Neuronal stem cell (in vitro differentiated cells): Measurements from ENCODE around the gene SLC10A6.

Experiments used
- DNase-seq: peaks from one replicate; pipeline ENCODE4 v3.0.0-alpha.2; 2013; ENCODE audit warnings: low spot score
- H2AFZ ChIP-seq: one replicate; pipeline ENCODE4 v1.6.1; 2013; ENCODE audit warnings: mild to moderate bottlenecking, low read length, inconsistent platforms
- H2AK5ac ChIP-seq: 2 replicates; pipeline ENCODE4 v1.6.1; 2013; ENCODE audit warnings: low read depth, mild to moderate bottlenecking, inconsistent platforms, low read length, moderate library complexity, mixed read lengths
- H2BK120ac ChIP-seq: 2 replicates; pipeline ENCODE4 v1.6.1; 2013; ENCODE audit warnings: low read depth, mild to moderate bottlenecking, inconsistent platforms, low read length, moderate library complexity, mixed read lengths
- H2BK12ac ChIP-seq: one replicate; pipeline ENCODE4 v1.6.1; 2013; ENCODE audit warnings: low read length, inconsistent platforms
- H2BK15ac ChIP-seq: 2 replicates; pipeline ENCODE4 v1.6.1; 2013; ENCODE audit warnings: mild to moderate bottlenecking, low read length, inconsistent platforms, mixed read lengths
- H2BK5ac ChIP-seq: one replicate; pipeline ENCODE4 v1.6.1; 2013; ENCODE audit warnings: inconsistent platforms, mild to moderate bottlenecking, low read length, moderate library complexity
- H3K14ac ChIP-seq: one replicate; pipeline ENCODE4 v1.6.1; 2013; ENCODE audit warnings: low read length, inconsistent platforms
- H3K18ac ChIP-seq: 2 replicates; pipeline ENCODE4 v1.6.1; 2013; ENCODE audit warnings: low read length, inconsistent platforms
- H3K23ac ChIP-seq: 2 replicates; pipeline ENCODE4 v1.6.1; 2013; ENCODE audit warnings: low read depth, mild to moderate bottlenecking, mixed read lengths, low read length, inconsistent platforms; ENCODE audit not compliant: poor library complexity
- H3K27ac ChIP-seq: replicated peaks from 3 replicates; pipeline ENCODE4 v1.5.1; 2013; ENCODE audit warnings: low read length, inconsistent platforms
- H3K27me3 ChIP-seq, 3 experiments: 2 replicates each; pipeline ENCODE4 v1.6.1; 2013; ENCODE audit warnings: low read length in 3 of 3, mild to moderate bottlenecking in 2 of 3, inconsistent platforms in 1 of 3, low read depth in 1 of 3, mixed read lengths in 1 of 3, moderate library complexity in 1 of 3; ENCODE audit not compliant: control insufficient read depth in 3 of 3, insufficient read depth in 3 of 3
- H3K36me3 ChIP-seq, 2 donors: replicated peaks in 1 of 2; 2 replicates each; pipeline ENCODE4 v1.6.1; 2013; ENCODE audit warnings: low read length in 2 of 2; ENCODE audit not compliant: control insufficient read depth in 2 of 2, insufficient read depth in 2 of 2
- H3K4ac ChIP-seq: 2 replicates; pipeline ENCODE4 v1.6.1; 2013; ENCODE audit warnings: inconsistent platforms, mild to moderate bottlenecking, low read length, moderate library complexity
- H3K4me1 ChIP-seq, 2 donors: 1 replicate in 1 of 2; 2 replicates in 1 of 2; pipeline ENCODE4 v1.6.1; 2013; ENCODE audit warnings: low read length in 2 of 2, low read depth in 1 of 2; ENCODE audit not compliant: control insufficient read depth in 2 of 2, insufficient read depth in 1 of 2
- H3K4me2 ChIP-seq: one replicate; pipeline ENCODE4 v1.6.1; 2013; ENCODE audit warnings: mild to moderate bottlenecking, low read length, inconsistent platforms; ENCODE audit not compliant: insufficient read depth, poor library complexity, severe bottlenecking
- H3K4me3 ChIP-seq, 2 donors: 2 replicates each; pipeline ENCODE4 v1.5.1; 2013; ENCODE audit warnings: low read length in 2 of 2, mild to moderate bottlenecking in 2 of 2, inconsistent platforms in 1 of 2, moderate library complexity in 1 of 2
- H3K79me1 ChIP-seq: one replicate; pipeline ENCODE4 v1.6.1; 2013; ENCODE audit warnings: low read depth, mild to moderate bottlenecking, inconsistent platforms, low read length, moderate library complexity
- H3K9ac ChIP-seq: one replicate; pipeline ENCODE4 v1.6.1; 2013; ENCODE audit warnings: mild to moderate bottlenecking, low read depth, low read length, inconsistent platforms; ENCODE audit not compliant: poor library complexity
- H3K9me3 ChIP-seq, 2 donors: replicated peaks in 1 of 2; 2 replicates each; pipeline versions ENCODE3 to v1.6.1; 2013; ENCODE audit warnings: low read length in 2 of 2, mild to moderate bottlenecking in 2 of 2, inconsistent platforms in 1 of 2, low read depth in 1 of 2, mixed read lengths in 1 of 2, moderate library complexity in 1 of 2; ENCODE audit not compliant: control insufficient read depth in 2 of 2, insufficient read depth in 1 of 2
- H4K8ac ChIP-seq: one replicate; pipeline ENCODE4 v1.6.1; 2013; ENCODE audit warnings: low read depth, mild to moderate bottlenecking, inconsistent platforms, low read length, moderate library complexity
- H4K91ac ChIP-seq: one replicate; pipeline ENCODE4 v1.6.1; 2013; ENCODE audit warnings: low read length, low read depth, mild to moderate bottlenecking, inconsistent platforms; ENCODE audit not compliant: poor library complexity
- WGBS, 2 donors: extraction: QIAGEN DNeasy Blood & Tissue Kit; methylation state at CpG; one replicate each; pipeline ENCODE4 v1.1.7; 2013; ENCODE audit warnings: missing lambda C conversion rate in 2 of 2, mixed read lengths in 1 of 2; ENCODE audit not compliant: insufficient read length in 2 of 2, insufficient replicate concordance in 1 of 2; ENCODE audit errors: extremely low coverage in 2 of 2; 5-methylcytosine and 5-hydroxymethylcytosine counted together

The SLC10A6 gene

GRCh38 chr4:86816501-86817273 is 32.5 kb downstream of the SLC10A6 start:
- Histone ChIP-seq H3K9ac (no peak overlapping the region), H3K79me1 (no peaks in the 10 kb centered on the region), H3K4me3 (no peak overlapping the region), H2AFZ (no peak overlapping the region), H3K36me3 (peaks cover 17 to 59% of the 10 kb centered on the region in 2 donors), H3K27ac (no peak overlapping the region), H4K91ac (no peak overlapping the region), H2BK12ac (no peak overlapping the region), H4K8ac (no peak overlapping the region), H3K18ac (no peak overlapping the region), H2AK5ac (no peak overlapping the region), H3K9me3 (peaks cover 4 to 24% of the 10 kb centered on the region in 2 donors), H3K4ac (no peak overlapping the region), H2BK15ac (no peak overlapping the region), H3K23ac (no peak overlapping the region), H3K27me3 (no peaks in the 10 kb centered on the region), H3K4me2 (no peak overlapping the region), H2BK5ac (no peak overlapping the region), H3K14ac (no peak overlapping the region), H2BK120ac (no peak overlapping the region), H3K4me1 (peaks cover 0 to 4% of the 10 kb centered on the region in 2 donors)
- WGBS, 2 donors, result no CpG with 5 or more reads among the region's 9 CpGs
- DNase-seq, result no peak

GRCh38 chr4:86815653-86816052 is 33.5 kb downstream of the SLC10A6 start:
- H3K9ac ChIP-seq, result no peak overlapping the region
- H3K18ac ChIP-seq, result no peak overlapping the region
- peaks cover 22 to 70% of the 10 kb centered on the region in 2 donors for H3K36me3 ChIP-seq
- no peak overlapping the region for H3K4me3 ChIP-seq
- no peak overlapping the region for H3K23ac ChIP-seq
- no peak for DNase-seq
- H3K4me2 ChIP-seq, result no peak overlapping the region
- H4K91ac ChIP-seq, result no peak overlapping the region
- H2BK5ac ChIP-seq, result no peak overlapping the region
- no peak overlapping the region for H3K14ac ChIP-seq
- H2BK120ac ChIP-seq, result no peak overlapping the region
- no peak overlapping the region for H2BK12ac ChIP-seq
- no peak overlapping the region for H3K4ac ChIP-seq
- H2BK15ac ChIP-seq, result no peak overlapping the region
- no peak overlapping the region for H2AK5ac ChIP-seq
- H2AFZ ChIP-seq, result no peak overlapping the region
- H4K8ac ChIP-seq, result no peak overlapping the region
- no peak overlapping the region for H3K27ac ChIP-seq
- H3K9me3 ChIP-seq, result peaks cover 4 to 29% of the 10 kb centered on the region in 2 donors
- no CpG with 5 or more reads among the region's 1 CpG for WGBS, 2 donors
- no peaks in the 10 kb centered on the region for H3K27me3 ChIP-seq
- peaks cover 0 to 6% of the 10 kb centered on the region in 2 donors for H3K4me1 ChIP-seq
- no peaks in the 10 kb centered on the region for H3K79me1 ChIP-seq

GRCh38 chr4:86810847-86811246 is 38.3 kb downstream of the SLC10A6 start:
- no peak for DNase-seq
- Histone ChIP-seq H3K36me3 (peaks cover 31 to 95% of the 10 kb centered on the region in 2 donors), H3K4ac (no peak overlapping the region), H3K18ac (no peak overlapping the region), H3K27ac (no peak overlapping the region), H2BK5ac (no peak overlapping the region), H3K4me2 (no peak overlapping the region), H2AFZ (no peak overlapping the region), H2BK12ac (no peak overlapping the region), H3K79me1 (no peaks in the 10 kb centered on the region), H2AK5ac (no peak overlapping the region), H2BK15ac (no peak overlapping the region), H3K9me3 (peaks cover 4 to 26% of the 10 kb centered on the region in 2 donors), H4K91ac (no peak overlapping the region), H2BK120ac (no peak overlapping the region), H3K9ac (no peak overlapping the region), H4K8ac (no peak overlapping the region), H3K27me3 (no peaks in the 10 kb centered on the region), H3K4me1 (peaks cover 0 to 7% of the 10 kb centered on the region in 2 donors), H3K23ac (no peak overlapping the region), H3K4me3 (no peak overlapping the region), H3K14ac (no peak overlapping the region)
- WGBS, 2 donors, result no CpG with 5 or more reads among the region's 3 CpGs

GRCh38 chr4:86809809-86810208 is 39.4 kb downstream of the SLC10A6 start:
- H3K4me1 ChIP-seq, result peaks cover 0 to 7% of the 10 kb centered on the region in 2 donors
- H2BK5ac ChIP-seq, result no peak overlapping the region
- H3K18ac ChIP-seq, result no peak overlapping the region
- no peak overlapping the region for H3K27ac ChIP-seq
- peaks cover 24 to 95% of the 10 kb centered on the region in 2 donors for H3K36me3 ChIP-seq
- no peak overlapping the region for H2BK120ac ChIP-seq
- H4K91ac ChIP-seq, result no peak overlapping the region
- H2AK5ac ChIP-seq, result no peak overlapping the region
- H2AFZ ChIP-seq, result no peak overlapping the region
- no peak overlapping the region for H3K23ac ChIP-seq
- H2BK12ac ChIP-seq, result no peak overlapping the region
- peaks cover 0 to 16% of the 10 kb centered on the region in 2 donors for H3K9me3 ChIP-seq
- no peak overlapping the region for H3K4me3 ChIP-seq
- H4K8ac ChIP-seq, result no peak overlapping the region
- no peak overlapping the region for H3K9ac ChIP-seq
- no peak overlapping the region for H3K14ac ChIP-seq
- H3K4me2 ChIP-seq, result no peak overlapping the region
- no peak overlapping the region for H3K4ac ChIP-seq
- DNase-seq, result no peak
- no peaks in the 10 kb centered on the region for H3K79me1 ChIP-seq
- no CpG with 5 or more reads among the region's 3 CpGs for WGBS, 2 donors
- no peaks in the 10 kb centered on the region for H3K27me3 ChIP-seq
- H2BK15ac ChIP-seq, result no peak overlapping the region
